ENCODE results near the gene DRC7. TPM values are rescaled to one million over a fixed set of nuclear protein-coding genes. Genes with fewer than 3 reads are reported as not detected.

DRC7 gene, protein sequence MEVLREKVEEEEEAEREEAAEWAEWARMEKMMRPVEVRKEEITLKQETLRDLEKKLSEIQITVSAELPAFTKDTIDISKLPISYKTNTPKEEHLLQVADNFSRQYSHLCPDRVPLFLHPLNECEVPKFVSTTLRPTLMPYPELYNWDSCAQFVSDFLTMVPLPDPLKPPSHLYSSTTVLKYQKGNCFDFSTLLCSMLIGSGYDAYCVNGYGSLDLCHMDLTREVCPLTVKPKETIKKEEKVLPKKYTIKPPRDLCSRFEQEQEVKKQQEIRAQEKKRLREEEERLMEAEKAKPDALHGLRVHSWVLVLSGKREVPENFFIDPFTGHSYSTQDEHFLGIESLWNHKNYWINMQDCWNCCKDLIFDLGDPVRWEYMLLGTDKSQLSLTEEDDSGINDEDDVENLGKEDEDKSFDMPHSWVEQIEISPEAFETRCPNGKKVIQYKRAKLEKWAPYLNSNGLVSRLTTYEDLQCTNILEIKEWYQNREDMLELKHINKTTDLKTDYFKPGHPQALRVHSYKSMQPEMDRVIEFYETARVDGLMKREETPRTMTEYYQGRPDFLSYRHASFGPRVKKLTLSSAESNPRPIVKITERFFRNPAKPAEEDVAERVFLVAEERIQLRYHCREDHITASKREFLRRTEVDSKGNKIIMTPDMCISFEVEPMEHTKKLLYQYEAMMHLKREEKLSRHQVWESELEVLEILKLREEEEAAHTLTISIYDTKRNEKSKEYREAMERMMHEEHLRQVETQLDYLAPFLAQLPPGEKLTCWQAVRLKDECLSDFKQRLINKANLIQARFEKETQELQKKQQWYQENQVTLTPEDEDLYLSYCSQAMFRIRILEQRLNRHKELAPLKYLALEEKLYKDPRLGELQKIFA
- 0.22 TPM for polyA plus RNA-seq
- long read RNA-seq, donor 1, result 0 reads
- long read RNA-seq, donor 2, result 0 reads
- long read RNA-seq, donor 3, result 0 reads
- long read RNA-seq, donor 4, result 0 reads
- long read RNA-seq, donor 5, result 0 reads
- long read RNA-seq, donor 6, result 0 reads
- long read RNA-seq, donor 7, result 0 reads
- long read RNA-seq, donor 8, result 0 reads
- long read RNA-seq, donor 9, result 0 reads
- long read RNA-seq, donor 10, result 0 reads
- long read RNA-seq, donor 11, result 0 reads

DNA sequence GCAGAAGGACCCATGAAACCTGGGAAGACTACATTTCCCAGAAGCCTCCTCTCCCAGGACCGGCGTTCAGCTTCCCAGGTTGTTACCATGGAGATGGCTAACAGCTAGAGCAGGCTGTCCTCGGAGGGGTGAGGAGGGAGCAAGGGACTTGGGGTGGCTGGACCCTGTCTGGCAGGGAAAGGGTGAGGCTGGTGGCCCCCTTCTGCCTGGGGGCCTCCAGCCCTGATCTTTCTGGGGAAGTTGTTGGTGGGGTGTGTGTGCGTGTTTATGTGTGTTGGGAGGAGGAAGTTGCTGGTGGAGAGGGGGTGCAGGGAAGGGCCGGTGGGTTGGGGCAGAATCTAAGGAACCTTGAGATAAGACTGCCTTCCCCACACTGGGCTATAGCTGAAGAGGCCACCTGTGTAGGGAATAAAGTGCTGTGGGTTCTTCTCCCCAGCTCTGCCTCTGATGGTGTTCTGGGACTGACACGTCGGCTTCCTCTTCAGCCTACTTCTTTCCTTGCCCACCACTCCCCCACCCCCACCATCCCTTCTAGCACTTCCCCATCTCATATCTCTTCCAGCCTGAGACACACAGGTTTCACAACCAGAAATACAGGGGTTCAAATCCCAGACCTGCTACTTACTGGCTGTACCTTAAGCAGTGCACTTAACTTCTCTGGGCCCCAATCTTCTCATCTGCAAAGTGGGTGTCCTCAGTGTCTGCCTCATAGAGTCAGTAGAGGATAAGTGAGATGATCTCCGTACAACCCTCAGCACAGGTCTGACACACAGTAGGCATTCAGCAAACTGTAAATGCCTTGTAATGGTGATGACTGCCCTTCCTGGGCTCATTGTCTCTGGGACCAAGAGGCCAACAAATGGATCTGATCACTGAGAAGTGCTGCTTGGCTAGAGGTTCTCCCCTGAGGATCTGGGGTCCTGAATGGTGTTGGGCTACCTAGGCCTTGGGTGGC lies at the start of gene DRC7:
TSS of gene DRC7 (plus strand) at position 82 of the 955 bp plus-strand sequence. CDS start 3,144 bp downstream, outside the sequence.
- H3K4me3 ChIP-seq (ENCODE audit: low read length), result peak within 1 kb of the TSS; percentile 26
- no CpG with 5 or more reads among the region's 8 CpGs for WGBS (ENCODE audit: insufficient coverage, low lambda C conversion rate)
- no peak within 1 kb of the TSS for H3K27ac ChIP-seq (ENCODE audit: low read length)
- no peaks in the 10 kb centered on the region for H3K9me3 ChIP-seq (ENCODE audit: control insufficient read depth, low read depth, low read length)
- no peaks in the 10 kb centered on the region for H3K36me3 ChIP-seq (ENCODE audit: control insufficient read depth, insufficient read depth, low read length)
- DNase-seq, result peak; percentile 59 to 80
- H3K4me1 ChIP-seq (ENCODE audit: control insufficient read depth, insufficient read depth, low read length), result peaks cover 6% of the 10 kb centered on the region
- no peaks in the 10 kb centered on the region for H3K27me3 ChIP-seq (ENCODE audit: control insufficient read depth, insufficient read depth, low read length)

DNA sequence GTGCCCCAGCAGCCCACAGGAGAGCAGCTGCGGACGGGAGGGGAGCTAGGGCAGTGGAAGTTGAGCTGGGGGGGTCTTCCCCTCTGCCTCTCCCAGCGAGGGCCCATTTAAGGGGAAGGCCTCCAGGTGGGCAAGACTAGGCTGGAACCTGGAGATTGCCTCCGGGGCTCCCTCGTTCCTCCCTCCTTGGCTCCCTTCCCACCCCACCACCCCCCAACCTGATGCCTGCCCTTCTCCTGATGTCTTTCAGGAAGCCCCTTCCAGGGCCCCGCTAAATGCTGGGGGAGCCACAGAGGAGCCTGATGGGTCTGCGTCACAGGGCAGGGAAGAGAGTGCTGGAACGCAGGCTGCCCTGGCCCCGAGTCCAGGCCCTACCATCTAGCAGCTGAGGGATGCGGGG lies 49.4 kb upstream of the DRC7 start:
- WGBS (ENCODE audit: insufficient coverage, low lambda C conversion rate), result no CpG with 5 or more reads among the region's 10 CpGs
- DNase-seq, result no peak
- no peak overlapping the region for H3K4me3 ChIP-seq (ENCODE audit: low read length)
- peaks cover 14% of the 10 kb centered on the region for H3K4me1 ChIP-seq (ENCODE audit: control insufficient read depth, insufficient read depth, low read length)
- H3K36me3 ChIP-seq (ENCODE audit: control insufficient read depth, insufficient read depth, low read length), result peaks cover 34% of the 10 kb centered on the region
- H3K27ac ChIP-seq (ENCODE audit: low read length), result no peak overlapping the region
- H3K9me3 ChIP-seq (ENCODE audit: control insufficient read depth, low read depth, low read length), result no peaks in the 10 kb centered on the region
- H3K27me3 ChIP-seq (ENCODE audit: control insufficient read depth, insufficient read depth, low read length), result no peaks in the 10 kb centered on the region

DNA sequence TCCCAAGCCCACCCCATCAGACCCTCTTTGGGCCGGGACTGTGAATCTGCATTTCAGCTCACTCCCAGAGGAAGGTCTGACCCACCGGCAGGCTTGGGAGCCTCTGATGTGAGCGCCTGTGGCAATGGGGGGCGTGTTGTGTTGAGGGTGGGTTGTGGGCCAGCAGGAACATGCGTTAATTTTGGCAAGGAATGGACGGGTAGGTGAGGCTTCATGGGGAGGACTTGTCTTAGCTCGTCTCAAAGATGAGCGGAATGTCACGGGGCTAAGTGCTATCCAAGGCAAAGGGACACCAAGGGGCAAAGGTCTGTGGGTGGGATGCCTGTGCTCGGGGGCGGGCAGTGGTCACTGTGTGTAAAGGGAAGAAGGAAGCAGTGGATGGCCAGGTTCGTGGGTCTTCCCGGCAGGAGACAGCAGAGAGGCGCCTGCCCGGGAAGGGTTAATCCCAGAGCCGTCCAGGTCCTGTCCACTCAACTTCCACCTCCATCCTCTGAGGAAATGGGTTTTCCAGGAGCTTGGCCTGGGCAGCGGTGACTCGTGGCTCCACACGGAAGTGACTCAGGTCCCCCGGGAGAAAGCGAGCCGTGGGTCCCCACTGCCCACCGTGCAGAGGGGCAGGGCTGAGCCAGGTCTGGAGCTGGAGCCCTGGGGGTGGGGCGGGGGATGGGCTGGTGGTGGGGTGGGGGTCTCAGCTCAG lies 48.8 kb upstream of the DRC7 start:
- H3K27me3 ChIP-seq (ENCODE audit: control insufficient read depth, insufficient read depth, low read length), result no peaks in the 10 kb centered on the region
- WGBS (ENCODE audit: insufficient coverage, low lambda C conversion rate), result 50% methylated on average over 2 of the region's 24 CpGs
- no peak overlapping the region for H3K4me3 ChIP-seq (ENCODE audit: low read length)
- no peaks in the 10 kb centered on the region for H3K9me3 ChIP-seq (ENCODE audit: control insufficient read depth, low read depth, low read length)
- DNase-seq, result no peak
- no peak overlapping the region for H3K27ac ChIP-seq (ENCODE audit: low read length)
- H3K36me3 ChIP-seq (ENCODE audit: control insufficient read depth, insufficient read depth, low read length), result peaks cover 38% of the 10 kb centered on the region
- peaks cover 14% of the 10 kb centered on the region for H3K4me1 ChIP-seq (ENCODE audit: control insufficient read depth, insufficient read depth, low read length)

DNA sequence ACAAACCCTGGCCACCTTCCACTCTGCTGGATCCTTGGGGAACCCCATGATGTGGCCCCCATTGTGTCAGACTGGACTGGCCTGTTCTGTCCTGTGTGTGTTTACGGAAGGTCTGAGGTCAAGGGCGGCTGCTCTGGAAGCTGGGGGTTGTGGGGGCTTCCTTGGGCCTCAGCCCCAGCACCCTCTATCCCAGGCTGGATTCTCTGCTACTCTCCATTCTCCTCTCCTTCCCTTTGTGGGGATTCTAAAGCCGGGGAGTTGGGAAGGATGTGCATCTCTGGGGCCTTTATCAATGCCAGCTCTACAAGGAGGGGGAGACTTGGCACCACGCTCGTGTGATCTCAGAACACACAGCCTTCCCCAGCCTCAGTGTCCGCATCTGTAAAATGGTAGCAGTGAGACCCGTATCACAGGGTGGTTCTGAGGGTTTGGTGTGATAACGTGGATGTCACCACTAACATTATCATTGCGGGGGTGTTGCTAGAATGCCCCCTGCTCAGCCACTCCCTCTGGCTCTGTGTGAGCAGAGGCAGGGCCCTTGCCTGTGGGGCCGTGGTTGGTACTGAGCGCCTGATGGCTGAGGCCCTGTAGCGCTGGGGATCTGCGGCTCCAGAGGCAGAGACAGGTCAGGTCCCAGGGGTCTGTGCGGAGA lies 48.1 kb upstream of the DRC7 start:
- WGBS (ENCODE audit: insufficient coverage, low lambda C conversion rate), result no CpG with 5 or more reads among the region's 14 CpGs
- DNase-seq, result no peak
- H3K36me3 ChIP-seq (ENCODE audit: control insufficient read depth, insufficient read depth, low read length), result peaks cover 44% of the 10 kb centered on the region
- H3K27ac ChIP-seq (ENCODE audit: low read length), result no peak overlapping the region
- no peaks in the 10 kb centered on the region for H3K9me3 ChIP-seq (ENCODE audit: control insufficient read depth, low read depth, low read length)
- H3K4me3 ChIP-seq (ENCODE audit: low read length), result no peak overlapping the region
- H3K27me3 ChIP-seq (ENCODE audit: control insufficient read depth, insufficient read depth, low read length), result no peaks in the 10 kb centered on the region
- H3K4me1 ChIP-seq (ENCODE audit: control insufficient read depth, insufficient read depth, low read length), result peaks cover 14% of the 10 kb centered on the region

DNA sequence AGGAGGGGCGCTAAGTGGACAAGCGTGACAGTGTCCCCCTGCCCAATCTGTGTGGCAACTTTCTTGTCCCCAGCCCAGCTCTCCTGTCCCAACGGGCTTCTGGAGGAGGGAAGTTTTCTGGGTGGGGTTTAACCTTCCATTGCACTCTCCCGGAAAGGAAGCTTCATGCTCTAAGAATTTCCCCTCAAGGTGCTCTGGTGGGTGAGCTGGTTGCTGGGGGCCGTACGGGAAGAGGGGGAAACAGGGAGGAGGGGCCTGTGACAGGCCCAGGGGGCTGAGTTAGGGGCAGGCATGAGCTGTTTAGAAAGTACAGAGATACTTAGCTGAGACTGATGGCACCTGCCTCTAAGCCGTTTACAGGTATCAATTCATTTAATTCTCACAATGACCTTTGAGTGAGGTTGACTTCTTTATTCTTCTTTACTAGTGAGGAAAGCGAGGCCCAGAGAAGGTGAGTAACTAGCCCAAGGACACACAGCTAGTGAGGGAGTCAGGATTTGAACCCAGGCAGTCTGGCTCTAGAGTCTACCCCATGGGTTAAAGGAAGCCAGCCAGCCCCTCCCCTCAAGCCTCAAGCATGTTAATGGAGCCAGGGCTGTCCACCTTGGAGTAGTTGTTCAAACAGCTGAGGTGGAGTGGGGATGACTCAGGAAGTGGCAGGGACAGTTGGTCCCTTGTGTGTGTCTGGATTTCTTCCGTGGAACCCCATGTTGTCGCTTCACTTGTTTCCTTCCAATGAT lies 47.3 kb upstream of the DRC7 start:
- Histone ChIP-seq H3K27ac (ENCODE audit: low read length) (no peak overlapping the region), H3K27me3 (ENCODE audit: control insufficient read depth, insufficient read depth, low read length) (no peaks in the 10 kb centered on the region), H3K4me1 (ENCODE audit: control insufficient read depth, insufficient read depth, low read length) (peaks cover 14% of the 10 kb centered on the region), H3K36me3 (ENCODE audit: control insufficient read depth, insufficient read depth, low read length) (peaks cover 52% of the 10 kb centered on the region), H3K4me3 (ENCODE audit: low read length) (no peak overlapping the region), H3K9me3 (ENCODE audit: control insufficient read depth, low read depth, low read length) (no peaks in the 10 kb centered on the region)
- DNase-seq, result no peak
- WGBS (ENCODE audit: insufficient coverage, low lambda C conversion rate), result 100% methylated on average over 1 of the region's 10 CpGs

DNA sequence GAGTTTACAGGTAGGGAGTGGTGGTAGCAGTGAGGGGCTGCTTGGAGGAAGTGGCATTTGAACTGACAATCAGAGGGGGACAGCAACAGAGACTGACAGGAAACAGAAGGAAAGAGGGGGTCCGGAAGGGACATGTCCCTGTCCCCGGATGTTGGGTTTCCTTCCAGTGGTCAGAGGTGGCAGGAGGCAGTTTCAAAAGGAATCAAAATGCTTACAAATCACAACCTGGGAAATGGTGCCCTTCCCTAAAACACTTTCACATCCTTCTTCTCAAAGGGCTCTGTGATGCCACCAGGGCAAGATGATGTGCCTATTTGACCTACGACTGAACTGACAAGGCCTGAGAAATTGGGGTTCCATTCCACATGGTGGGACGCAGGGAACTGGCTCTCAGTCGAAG lies 46.5 kb upstream of the DRC7 start:
- peaks cover 11% of the 10 kb centered on the region for H3K4me1 ChIP-seq (ENCODE audit: control insufficient read depth, insufficient read depth, low read length)
- no peak overlapping the region for H3K27ac ChIP-seq (ENCODE audit: low read length)
- H3K36me3 ChIP-seq (ENCODE audit: control insufficient read depth, insufficient read depth, low read length), result peaks cover 58% of the 10 kb centered on the region
- WGBS (ENCODE audit: insufficient coverage, low lambda C conversion rate), result no CpG with 5 or more reads among the region's 5 CpGs
- no peaks in the 10 kb centered on the region for H3K27me3 ChIP-seq (ENCODE audit: control insufficient read depth, insufficient read depth, low read length)
- H3K4me3 ChIP-seq (ENCODE audit: low read length), result no peak overlapping the region
- H3K9me3 ChIP-seq (ENCODE audit: control insufficient read depth, low read depth, low read length), result no peaks in the 10 kb centered on the region
- DNase-seq, result no peak

DNA sequence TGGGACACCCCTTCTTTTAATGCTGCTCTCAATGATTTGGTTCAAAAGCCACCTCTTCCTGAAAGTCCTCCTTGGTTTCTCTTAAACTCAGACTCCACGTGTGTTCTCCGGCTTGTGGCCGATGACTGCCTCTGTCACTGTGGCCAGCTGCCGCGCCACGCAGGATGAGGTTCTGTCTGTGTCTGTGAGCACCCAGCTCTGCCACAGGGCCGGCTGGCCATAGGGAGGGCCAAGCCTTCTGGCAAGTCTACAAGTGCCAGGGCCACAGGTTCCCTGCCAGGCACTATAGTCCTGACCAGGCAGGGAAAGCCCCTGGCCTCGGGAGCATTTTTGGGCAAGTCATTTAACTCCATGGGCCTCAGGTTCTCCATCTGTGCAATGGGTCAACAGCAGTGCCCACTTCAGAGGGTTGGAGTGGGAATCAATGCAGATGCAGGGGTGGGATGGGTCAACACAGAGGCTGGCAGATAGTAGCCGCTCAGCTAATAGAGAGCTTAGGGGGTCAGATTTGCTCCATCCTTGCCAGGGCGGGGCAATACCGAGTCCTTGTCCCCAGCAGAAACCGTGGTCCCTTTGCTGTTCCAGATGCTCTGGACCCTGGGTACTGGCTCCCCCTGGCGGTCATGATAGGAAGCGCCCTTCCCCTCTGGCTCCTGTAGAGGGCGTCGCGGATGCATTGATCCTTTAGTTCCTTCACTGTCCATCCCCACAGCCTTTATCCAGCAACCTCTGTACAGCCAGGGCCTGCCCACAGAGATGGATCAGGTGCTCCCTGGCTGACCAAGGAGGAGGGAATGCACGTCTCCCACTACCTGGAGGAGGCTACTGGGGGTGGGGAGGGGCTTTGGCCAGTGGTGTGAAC lies 45.8 kb upstream of the DRC7 start:
- peak; percentile 49 to 73 for DNase-seq
- Histone ChIP-seq H3K4me1 (ENCODE audit: control insufficient read depth, insufficient read depth, low read length) (peaks cover 6% of the 10 kb centered on the region), H3K27me3 (ENCODE audit: control insufficient read depth, insufficient read depth, low read length) (no peaks in the 10 kb centered on the region), H3K27ac (ENCODE audit: low read length) (no peak overlapping the region), H3K4me3 (ENCODE audit: low read length) (no peak overlapping the region), H3K9me3 (ENCODE audit: control insufficient read depth, low read depth, low read length) (no peaks in the 10 kb centered on the region), H3K36me3 (ENCODE audit: control insufficient read depth, insufficient read depth, low read length) (peaks cover 62% of the 10 kb centered on the region)
- whole genome bisulfite sequencing (ENCODE audit: insufficient coverage, low lambda C conversion rate), result no CpG with 5 or more reads among the region's 18 CpGs

DNA sequence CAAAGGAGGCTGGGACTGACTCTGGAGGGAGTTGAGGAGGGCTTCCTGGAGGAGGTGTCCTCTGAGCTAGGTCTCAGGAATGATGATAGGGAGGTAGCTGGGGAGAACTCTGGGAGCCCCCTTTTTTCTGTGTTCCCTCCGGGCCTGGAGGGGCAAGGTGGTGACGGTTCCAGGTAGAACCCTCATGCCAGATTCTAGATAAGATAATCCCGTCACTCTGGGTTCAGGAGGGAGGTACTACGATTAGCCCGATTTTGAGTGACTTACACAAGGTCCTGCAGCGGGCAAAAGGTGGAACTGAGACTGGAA lies 45.2 kb upstream of the DRC7 start:
- Histone ChIP-seq H3K9me3 (ENCODE audit: control insufficient read depth, low read depth, low read length) (no peaks in the 10 kb centered on the region), H3K36me3 (ENCODE audit: control insufficient read depth, insufficient read depth, low read length) (peaks cover 64% of the 10 kb centered on the region), H3K4me1 (ENCODE audit: control insufficient read depth, insufficient read depth, low read length) (peaks cover under 1% of the 10 kb centered on the region), H3K27me3 (ENCODE audit: control insufficient read depth, insufficient read depth, low read length) (no peaks in the 10 kb centered on the region), H3K4me3 (ENCODE audit: low read length) (no peak overlapping the region), H3K27ac (ENCODE audit: low read length) (no peak overlapping the region)
- no CpG with 5 or more reads among the region's 6 CpGs for WGBS (ENCODE audit: insufficient coverage, low lambda C conversion rate)
- DNase-seq, result no peak
